Omental fat pad (tissue), 4 donors: ENCODE results near the gene TMEM8B. TPM values are rescaled to one million over a fixed set of nuclear protein-coding genes. Genes with fewer than 3 reads are reported as not detected.

Source experiments
- ATAC-seq: fragments of 150-250 bp; one replicate; pipeline ENCODE4 v1.9.1; 2016; ENCODE audit warnings: mild to moderate bottlenecking, moderate library complexity; ENCODE audit not compliant: low FRiP score
- DNase-seq: peaks from one replicate; pipeline ENCODE4 v3.0.0-alpha.2; 2019; ENCODE audit warnings: low spot score
- total RNA-seq, 4 donors: library from RNA; depleted of rRNA; stranded (reverse); fragments of >200 nt; gene quantifications; one replicate each; pipeline ENCODE4 v1.1.0, GENCODE V29; 2016
- TF ChIP-seq, protein P1 (sequence below), 3 donors: fragments of 450-650 bp; IDR thresholded peaks; one replicate each; pipeline ENCODE4 v1.5.1; 2016 to 2017; ENCODE audit warnings: antibody characterized with exemption in 3 of 3, mild to moderate bottlenecking in 3 of 3, moderate library complexity in 2 of 3

Gene TMEM8B
- total RNA-seq, 4 donors from 2014 or later, result 2.7 to 13.2 (median 4.6) TPM

DNA sequence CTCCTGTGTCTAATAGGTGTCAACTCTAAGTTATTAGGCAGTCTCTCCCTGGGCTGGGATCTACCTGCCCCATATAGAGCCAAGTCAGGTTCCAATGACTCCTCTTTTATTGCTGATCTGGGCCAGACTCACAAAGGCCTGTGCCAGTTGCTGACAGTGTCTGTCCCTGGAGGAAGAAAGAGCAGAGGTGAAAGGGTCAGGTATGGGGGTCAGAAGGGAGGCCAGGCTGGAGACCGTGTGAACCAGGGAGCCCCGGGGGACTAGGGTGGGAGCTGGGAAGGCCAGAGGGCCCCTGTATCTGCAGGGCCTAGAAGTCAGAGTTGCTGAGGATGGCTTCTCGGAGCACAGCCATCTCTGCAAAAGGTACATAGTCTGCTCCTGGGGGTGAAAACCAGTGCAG lies 10.7 kb upstream of the TMEM8B start:
- ATAC-seq (no peak), DNase-seq (no peak)
- TF ChIP-seq, protein P1, sequence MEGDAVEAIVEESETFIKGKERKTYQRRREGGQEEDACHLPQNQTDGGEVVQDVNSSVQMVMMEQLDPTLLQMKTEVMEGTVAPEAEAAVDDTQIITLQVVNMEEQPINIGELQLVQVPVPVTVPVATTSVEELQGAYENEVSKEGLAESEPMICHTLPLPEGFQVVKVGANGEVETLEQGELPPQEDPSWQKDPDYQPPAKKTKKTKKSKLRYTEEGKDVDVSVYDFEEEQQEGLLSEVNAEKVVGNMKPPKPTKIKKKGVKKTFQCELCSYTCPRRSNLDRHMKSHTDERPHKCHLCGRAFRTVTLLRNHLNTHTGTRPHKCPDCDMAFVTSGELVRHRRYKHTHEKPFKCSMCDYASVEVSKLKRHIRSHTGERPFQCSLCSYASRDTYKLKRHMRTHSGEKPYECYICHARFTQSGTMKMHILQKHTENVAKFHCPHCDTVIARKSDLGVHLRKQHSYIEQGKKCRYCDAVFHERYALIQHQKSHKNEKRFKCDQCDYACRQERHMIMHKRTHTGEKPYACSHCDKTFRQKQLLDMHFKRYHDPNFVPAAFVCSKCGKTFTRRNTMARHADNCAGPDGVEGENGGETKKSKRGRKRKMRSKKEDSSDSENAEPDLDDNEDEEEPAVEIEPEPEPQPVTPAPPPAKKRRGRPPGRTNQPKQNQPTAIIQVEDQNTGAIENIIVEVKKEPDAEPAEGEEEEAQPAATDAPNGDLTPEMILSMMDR (IDR thresholded peaks at IDR 0.05), result no peak

DNA sequence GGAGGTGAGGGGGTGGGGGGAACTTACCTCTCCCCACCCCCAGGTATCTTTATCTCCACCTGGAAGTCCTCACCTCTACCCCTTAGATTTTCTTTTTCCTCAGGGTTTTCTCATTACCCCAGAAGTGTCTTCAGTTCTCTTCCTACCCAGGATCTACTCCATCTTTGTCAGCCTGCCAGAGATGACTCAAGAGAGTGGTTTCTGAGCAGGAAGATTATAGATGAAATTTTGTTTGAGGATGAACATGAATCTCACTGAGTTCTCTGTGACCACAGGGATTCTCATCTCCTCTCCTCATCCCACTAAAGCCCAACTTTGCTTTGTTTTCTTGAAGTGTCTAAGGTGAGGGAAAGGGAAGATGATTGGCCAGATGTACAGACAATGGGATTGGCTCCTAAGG lies 9.0 kb upstream of the TMEM8B start:
- TF ChIP-seq, protein P1 (IDR thresholded peaks at IDR 0.05), result no peak
- DNase-seq (no peak), ATAC-seq (no peak)

DNA sequence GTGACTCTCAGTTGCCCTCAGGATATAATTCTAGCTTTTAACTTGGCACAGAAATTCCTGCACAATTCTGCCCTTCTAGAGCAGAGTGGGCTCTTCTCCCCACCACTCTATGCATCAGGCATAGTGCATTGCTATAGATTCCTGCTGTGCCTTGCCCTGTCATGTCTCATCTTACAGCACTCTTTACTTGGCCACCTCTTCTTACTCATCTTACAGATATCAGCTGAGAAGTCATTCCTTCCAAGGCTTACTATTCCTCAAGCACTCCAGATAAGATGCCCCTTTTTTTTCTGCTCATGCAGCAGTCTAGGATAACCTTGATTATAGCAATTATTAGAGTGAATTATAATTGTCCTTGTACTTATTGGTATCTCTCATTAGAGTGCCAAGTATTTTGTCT lies 6.1 kb upstream of the TMEM8B start:
- TF ChIP-seq, protein P1 (IDR thresholded peaks at IDR 0.05), result no peak
- ATAC-seq (no peak), DNase-seq (no peak)

DNA sequence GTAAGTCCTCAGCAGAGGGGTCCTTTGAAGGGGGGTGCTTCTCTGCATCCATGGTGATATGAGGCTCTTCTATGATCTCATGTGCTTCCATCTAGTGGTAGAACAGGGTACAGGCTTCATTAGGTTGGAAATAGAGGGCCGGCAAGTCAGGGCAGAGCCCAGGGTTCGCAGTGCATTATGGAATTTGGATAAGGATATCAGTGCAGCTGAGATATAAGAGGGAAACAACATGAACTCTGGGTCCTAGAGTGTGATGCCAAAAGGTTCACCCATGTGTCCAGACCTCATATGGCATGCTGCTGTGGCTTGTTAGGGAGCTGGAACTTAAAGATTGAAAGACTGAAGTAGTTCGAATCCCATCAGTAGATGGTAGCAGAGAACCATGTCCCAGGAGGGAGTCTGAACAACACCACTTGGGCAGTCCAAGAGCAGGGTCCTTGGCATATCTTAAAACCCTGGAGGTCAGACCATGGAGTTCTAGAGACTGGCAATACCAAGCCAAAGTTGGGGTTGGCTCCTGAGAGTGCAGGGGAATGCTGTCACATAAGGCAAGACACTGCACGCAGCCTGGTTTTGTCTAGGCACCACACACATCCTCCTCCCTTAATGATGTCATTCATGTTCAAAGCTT lies 2.8 kb upstream of the TMEM8B start:
- DNase-seq (no peak), ATAC-seq (peak; percentile 41)
- TF ChIP-seq, protein P1 (IDR thresholded peaks at IDR 0.05), result no peak

DNA sequence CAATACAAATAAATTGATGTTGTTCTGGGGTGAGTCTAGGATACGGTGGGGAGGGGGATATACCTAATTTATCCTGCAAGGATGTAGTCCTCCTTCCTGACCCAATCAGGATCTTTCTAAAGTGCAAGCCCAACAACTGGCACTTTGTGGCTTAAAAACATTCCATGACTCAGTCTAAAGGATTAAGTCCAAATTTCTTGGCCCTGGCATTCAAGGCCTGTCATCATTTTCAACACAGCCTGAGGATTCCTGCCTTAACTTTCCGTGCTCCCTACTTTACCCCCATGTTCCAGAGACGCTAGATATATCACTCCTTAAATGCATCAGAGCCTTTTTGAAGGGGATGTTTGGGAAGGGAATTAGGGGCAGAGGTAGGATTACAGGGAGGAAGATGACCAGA lies 1.5 kb upstream of the TMEM8B start:
- no peak for DNase-seq
- no peak for ATAC-seq
- TF ChIP-seq, protein P1 (IDR thresholded peaks at IDR 0.05), result no peak

DNA sequence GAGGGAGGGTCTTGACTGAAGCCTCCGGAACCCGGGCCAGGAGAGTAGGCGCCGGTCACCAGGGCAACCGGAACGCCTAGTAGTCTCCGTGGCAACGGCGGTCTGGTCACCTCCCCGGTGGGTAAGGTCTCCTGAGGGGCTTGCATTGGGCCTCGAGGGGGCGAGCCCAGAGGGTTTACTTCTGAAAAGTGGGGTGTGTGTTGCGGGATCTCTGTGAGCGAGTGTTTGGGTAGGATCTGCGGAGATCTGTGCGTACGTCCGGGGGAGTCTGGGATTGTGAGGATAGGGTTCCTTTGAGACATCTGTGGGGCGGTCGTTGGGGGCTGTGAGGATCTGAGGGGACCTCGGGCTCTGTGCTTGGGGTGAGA lies 328 bp upstream of the TMEM8B start, which contains the start of gene FAM221B:
Gene FAM221B (minus strand): TSS at position 17 of the 368 bp plus-strand sequence. CDS start 2,571 bp downstream, outside the sequence.
- DNase-seq (no peak), ATAC-seq (no peak)
- TF ChIP-seq, protein P1 (IDR thresholded peaks at IDR 0.05), result no peak

DNA sequence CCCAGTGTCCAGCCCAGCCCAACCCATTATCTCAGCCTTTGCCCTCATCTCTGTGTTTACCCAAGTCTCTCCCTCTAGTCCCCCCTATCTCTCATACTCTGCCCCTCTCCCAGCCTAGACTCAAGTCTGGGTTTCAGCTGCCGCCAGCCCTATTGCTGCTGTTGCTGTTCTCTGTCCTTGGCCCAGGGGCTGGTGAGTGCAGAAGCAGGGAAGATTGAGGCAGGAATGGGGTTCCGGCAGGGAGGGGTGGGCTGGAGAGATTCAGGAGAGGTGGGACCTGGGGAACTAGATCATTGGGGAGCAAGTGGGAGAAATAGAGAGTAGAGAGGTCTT lies 702 bp downstream of the TMEM8B start:
- ATAC-seq (no peak), DNase-seq (no peak)
- TF ChIP-seq, protein P1 (IDR thresholded peaks at IDR 0.05), result no peak
